GM10248 (cell line): ENCODE results near the gene KLRF1.

Experiments
- CTCF ChIA-PET: fragments of 300-600 bp; sonication (Branson Sonifier 250); formaldehyde crosslinking; extraction: SDS; loops from one replicate; lab custom pipeline; 2021; ENCODE audit warnings: antibody characterized with exemption; lab: Yijun Ruan, JAX
- POLR2A ChIA-PET: fragments of 350-650 bp; sonication (Branson Sonifier 250); formaldehyde crosslinking; extraction: SDS; loops from one replicate; lab custom pipeline; 2020; ENCODE audit warnings: antibody characterized with exemption; lab: Yijun Ruan, JAX
- DNase-seq: peaks from one replicate; pipeline ENCODE4 v3.0.0; 2012; ENCODE audit errors: extremely low spot score
- CTCF ChIP-seq: IDR thresholded peaks from 2 replicates; pipeline ENCODE4 v1.5.1; 2012; ENCODE audit warnings: mild to moderate bottlenecking, low read depth; ENCODE audit errors: extremely low read depth, missing control alignments, control extremely low read depth

KLRF1 gene

GRCh38 chr12:9827209-9827888, at the start of gene KLRF1:
TSS of gene KLRF1 (plus strand) at chr12:9827481. CDS start at chr12:9827545, 64 bp downstream.
- TF ChIP-seq CTCF = no peak
- CTCF ChIA-PET = interaction anchor here (1.5 kb wide), 1 partner anchor 14 kb away, joined by 4 read pairs; no protein-coding TSS in a partner anchor
- no peak for DNase-seq
- POLR2A ChIA-PET = no interaction called here

- POLR2A ChIA-PET = no interaction called here
- no peak for DNase-seq
- CTCF ChIA-PET = interaction anchor here (0.9 to 1.4 kb wide), 2 partner anchors 13 to 19 kb away, joined by 3 to 5 read pairs; no protein-coding TSS in a partner anchor
- no peak for TF ChIP-seq CTCF
These were observed 48.1 kb upstream of the KLRF1 start for GRCh38 chr12:9779209-9779608.

GRCh38 chr12:9781360-9781759, 45.9 kb upstream of the KLRF1 start:
- ChIA-PET CTCF (interaction anchor here (1.0 to 2.4 kb wide), 6 partner anchors 14 to 38 kb away, joined by 3 to 9 read pairs (median 4); no protein-coding TSS in a partner anchor), POLR2A (no interaction called here)
- DNase-seq = no peak
- TF ChIP-seq CTCF = no peak

- ChIA-PET POLR2A (no interaction called here), CTCF (interaction anchor here (1.0 to 2.4 kb wide), 3 partner anchors 32 to 40 kb away, joined by 4 to 9 read pairs (median 6); no protein-coding TSS in a partner anchor)
- DNase-seq = no peak
- no peak for TF ChIP-seq CTCF
These were observed 44.5 kb upstream of the KLRF1 start for GRCh38 chr12:9782547-9783382.

GRCh38 chr12:9784326-9784725, 43.0 kb upstream of the KLRF1 start:
- DNase-seq = no peak
- ChIA-PET POLR2A (no interaction called here), CTCF (interaction anchor here (1.1 kb wide), 1 partner anchor 11 kb away, joined by 3 read pairs; no protein-coding TSS in a partner anchor)

More at GRCh38 chr12:9784326-9784725, 43.0 kb upstream of the KLRF1 start:
- TF ChIP-seq CTCF = no peak
